NCI-H1417 treated with DMSO at 0.1 percent for 48 hours (cell line): ENCODE measurements around the gene RPS15.

Experiments used
- DNase-seq: peaks from one replicate; lab custom pipeline; 2025; lab: John Stamatoyannopoulos, UW

Gene RPS15

GRCh38 chr19:1420590-1420989, 17.6 kb upstream of the RPS15 start:
- DNase-seq, result no peak

GRCh38 chr19:1421218-1421957, 16.8 kb upstream of the RPS15 start:
- no peak for DNase-seq

GRCh38 chr19:1421958-1422305, 16.3 kb upstream of the RPS15 start:
- DNase-seq, result no peak

GRCh38 chr19:1422360-1422759, 15.8 kb upstream of the RPS15 start:
- DNase-seq, result no peak

DNA sequence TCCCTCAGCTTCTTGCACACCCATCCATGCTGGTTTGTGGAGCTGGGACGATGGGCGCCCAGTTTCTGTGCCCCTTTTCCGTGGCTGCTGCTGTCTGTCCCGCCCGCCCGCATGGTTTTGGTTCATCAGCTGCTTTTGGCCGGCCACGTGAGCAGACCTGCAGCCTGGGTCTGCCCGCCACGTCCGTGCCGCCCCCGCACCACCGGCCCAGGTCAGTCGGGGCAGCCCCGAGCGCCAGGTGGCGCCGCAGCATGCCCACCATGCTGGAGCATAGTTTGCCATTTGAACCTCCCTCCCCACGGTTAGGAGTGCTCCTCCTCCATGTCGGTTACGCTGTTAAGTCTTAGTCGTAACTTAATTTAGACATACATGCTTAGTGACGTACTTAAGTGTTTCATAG, 15.3 kb upstream of the RPS15 start:
- no peak for DNase-seq

- DNase-seq, result no peak
Measured at GRCh38 chr19:1423436-1424191, 14.6 kb upstream of the RPS15 start.

DNA sequence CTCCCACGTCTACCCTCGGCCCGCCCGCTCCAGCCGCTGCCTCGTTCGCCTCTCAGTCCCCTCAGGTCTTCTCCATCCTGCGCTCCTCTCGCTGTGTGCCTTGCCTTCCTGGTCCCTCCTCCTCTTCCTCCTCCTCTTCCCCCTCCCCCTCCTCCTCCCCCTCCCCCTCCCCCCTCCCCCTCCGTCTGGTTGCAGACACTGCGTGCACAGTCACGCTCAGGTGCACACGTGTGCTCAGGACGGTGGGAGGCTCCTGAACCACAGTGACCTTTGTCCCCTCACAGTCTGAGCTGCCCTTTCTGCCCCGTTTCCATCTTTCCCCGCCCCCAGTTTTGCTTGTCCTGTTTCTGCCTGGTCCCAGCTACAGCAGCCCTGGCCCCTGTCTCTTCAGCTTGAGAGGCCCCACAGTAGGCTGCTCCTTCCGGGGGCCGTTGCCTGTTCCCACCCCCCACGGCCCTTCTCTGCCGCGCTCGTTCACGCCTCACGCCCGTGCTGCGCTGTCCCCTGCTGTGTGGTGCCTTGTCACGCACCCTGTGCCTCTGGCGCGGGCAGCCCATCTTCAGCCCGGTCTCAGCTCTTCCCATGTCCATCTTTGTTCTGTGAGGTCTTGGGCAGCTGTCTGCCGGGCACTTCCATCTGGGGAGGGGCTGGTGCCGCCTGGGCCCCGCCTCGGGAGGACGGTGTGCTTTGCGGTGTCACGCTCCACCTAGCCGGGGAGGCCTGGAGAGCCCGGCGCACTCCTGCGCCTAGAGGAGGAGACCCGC, 13.8 kb upstream of the RPS15 start:
- DNase-seq, result no peak

GRCh38 chr19:1425102-1425837, 12.9 kb upstream of the RPS15 start:
- DNase-seq, result no peak

DNA sequence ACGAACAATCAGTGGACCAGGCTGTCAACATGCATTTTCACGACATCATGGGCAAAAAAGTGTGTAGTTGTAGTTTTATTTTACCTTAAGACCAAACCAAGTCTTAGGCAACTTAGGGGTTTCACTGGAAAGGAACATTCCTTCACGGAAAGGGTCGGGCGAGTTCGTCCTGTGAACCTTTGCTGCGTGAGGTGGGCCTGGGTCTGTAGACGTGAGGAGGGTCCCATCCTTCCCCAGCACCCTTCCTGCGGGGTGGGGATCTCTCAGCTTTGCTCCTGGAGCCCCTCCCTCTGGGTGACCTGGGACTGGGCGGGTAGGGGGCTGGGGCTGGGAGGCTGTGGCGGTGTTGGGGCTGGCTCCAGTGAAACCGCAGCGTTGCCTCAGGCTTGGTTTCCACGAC, 12.3 kb upstream of the RPS15 start:
- no peak for DNase-seq

DNA sequence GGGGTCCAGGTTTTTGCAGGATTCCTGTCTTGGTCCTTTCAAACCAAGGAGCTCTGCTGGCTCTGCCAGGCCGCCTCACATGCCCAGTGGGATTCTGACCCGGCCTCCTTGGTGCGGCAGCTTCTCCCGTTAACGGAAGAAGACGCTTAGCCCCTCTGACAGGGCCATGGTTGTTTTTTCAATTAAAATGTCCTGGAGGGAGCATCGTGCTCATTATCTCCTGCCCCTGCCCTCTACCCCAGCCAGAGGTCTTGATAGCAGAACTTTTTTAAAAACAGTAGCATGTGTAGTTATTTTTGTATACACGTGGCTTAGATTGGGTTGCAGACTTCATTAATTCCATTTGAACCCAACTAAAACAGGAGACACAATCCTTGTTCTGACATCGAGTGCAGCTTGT, 11.5 kb upstream of the RPS15 start:
- DNase-seq, result no peak

- DNase-seq, result no peak
Measured at GRCh38 chr19:1427221-1427920, 10.8 kb upstream of the RPS15 start.

DNA sequence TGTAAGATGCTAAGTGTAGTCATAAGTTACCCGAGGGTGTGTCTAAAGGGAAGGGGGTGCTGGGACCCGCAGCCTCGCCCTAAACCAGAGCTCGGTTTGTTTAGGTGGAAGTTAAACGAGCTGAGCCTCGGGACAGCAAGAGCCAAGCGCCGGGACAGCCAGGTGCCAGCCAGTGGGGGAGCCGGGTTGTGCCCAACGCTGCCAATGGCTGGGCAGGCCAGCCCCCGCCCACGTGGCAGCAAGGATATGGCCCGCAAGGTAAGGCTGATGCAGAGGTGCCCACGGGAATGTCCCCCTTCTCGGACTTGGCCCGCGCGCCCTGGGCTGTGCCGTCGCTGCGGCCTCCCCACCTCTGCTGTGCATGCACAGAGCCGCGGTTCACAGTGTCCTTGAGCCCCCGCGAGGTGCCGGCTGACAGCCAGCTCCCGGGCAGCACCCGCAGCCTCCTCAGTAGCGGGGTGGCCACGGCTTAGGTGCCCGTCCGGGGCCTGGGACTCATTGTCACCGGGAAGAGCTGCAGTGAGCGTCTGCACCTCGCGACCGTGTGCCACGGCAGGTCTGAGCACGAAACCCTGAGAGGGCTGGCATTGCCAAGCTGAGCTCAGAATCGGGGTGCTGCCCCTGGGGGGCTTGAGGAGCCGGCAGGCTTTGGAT, 9.3 kb upstream of the RPS15 start:
- DNase-seq, result no peak

DNA sequence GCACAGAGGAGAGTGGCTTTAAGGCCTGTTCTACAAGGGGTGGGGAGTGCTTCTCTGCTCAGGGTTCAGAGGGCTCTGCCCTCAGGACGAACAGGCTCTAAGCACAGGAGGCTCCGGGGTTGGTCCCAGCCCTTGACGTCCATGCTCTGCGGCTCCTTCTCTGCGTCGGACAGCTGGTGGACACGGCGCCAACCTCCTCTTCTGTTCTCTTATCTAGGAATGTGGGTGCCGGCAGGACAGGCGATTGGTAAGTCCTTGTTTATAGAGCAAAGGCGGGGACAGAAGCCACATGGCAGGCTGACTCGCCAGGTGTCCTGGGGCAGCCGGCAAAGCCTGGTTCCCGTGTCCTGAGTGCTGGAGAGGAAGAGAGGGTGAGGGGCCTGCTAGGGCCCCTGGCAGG, 8.4 kb upstream of the RPS15 start:
- no peak for DNase-seq

GRCh38 chr19:1430246-1430645, 8.0 kb upstream of the RPS15 start:
- DNase-seq, result no peak

GRCh38 chr19:1431759-1432506, 6.3 kb upstream of the RPS15 start:
- DNase-seq, result no peak

GRCh38 chr19:1432507-1432887, 5.7 kb upstream of the RPS15 start:
- no peak for DNase-seq

DNA sequence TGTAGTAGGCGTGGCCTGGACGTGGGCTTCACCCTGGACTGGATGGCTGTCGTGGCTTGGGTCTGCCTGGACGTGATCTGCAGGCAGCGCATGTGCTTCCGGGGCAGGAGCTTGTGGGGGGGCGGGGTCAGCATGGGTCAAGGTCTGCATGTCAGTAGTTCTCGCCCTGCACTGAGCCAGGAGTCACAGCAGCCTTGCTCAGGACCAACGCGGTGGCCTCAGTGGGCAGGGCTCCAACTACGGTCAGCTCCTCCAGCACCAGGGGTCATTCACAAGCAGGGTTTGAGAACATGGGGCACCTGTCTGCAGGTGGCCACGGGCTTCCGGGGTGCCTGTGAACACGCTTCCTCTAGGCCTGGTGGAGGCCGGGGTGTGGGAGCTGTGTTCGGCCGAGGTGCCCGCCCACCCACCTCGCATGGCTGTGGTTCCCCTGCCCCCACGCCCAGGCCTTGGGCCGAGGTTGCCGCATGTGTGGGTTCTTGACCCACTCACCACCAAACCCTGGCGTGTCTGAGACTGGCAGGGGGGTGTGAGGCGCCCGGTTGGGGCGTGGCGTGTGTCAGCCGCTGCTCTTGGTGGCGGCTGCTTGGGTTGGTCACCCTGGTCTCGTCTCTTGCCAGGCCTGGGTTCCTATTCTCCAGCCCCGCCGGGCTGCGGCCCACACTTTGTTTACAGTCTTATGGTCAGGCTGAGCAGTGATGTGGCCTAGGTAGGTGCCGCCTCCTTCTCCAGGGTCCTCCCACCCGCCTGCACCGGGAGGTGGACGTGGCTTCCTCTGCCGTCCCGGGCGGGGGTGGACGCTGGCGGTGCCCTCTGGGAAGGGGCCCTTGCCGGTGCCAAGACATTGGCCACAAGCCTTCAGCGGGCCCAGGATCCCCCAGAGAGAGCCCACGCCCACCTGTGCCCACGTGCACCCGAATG, 4.8 kb upstream of the RPS15 start:
- DNase-seq, result no peak

- DNase-seq, result no peak
Measured at GRCh38 chr19:1434040-1434366, 4.2 kb upstream of the RPS15 start.

GRCh38 chr19:1434577-1435060, 3.6 kb upstream of the RPS15 start:
- no peak for DNase-seq
